Body of pancreas (tissue), 4 donors: Measurements from ENCODE around the gene DOC2A.

ENCODE experiments used
- CTCF ChIP-seq, 7 experiments: fragments of 450-650 bp in 4 of 7; fragments of 200-600 bp in 3 of 7; sonication (generic) in 3 of 7; IDR thresholded peaks; one replicate each; pipeline ENCODE4 v1.5.1; 2016 to 2019; ENCODE audit warnings: antibody characterized with exemption in 7 of 7
- POLR2A ChIP-seq, 3 donors: fragments of 450-650 bp; IDR thresholded peaks; one replicate each; pipeline ENCODE4 v1.6.1; 2016; ENCODE audit warnings: antibody characterized with exemption in 3 of 3, mild to moderate bottlenecking in 2 of 3

GRCh38 chr16:29984137-29984763 is 26.6 kb downstream of the DOC2A start:
- TF ChIP-seq CTCF (IDR thresholded peaks at IDR 0.05) (no peak), POLR2A (IDR thresholded peaks at IDR 0.05) (no peak)
